Hepatocyte (in vitro differentiated cells): ENCODE data around the gene CBX3.

Source experiments
- CTCF ChIP-seq: fragments of 200-600 bp; sonication (generic); IDR thresholded peaks from 2 replicates; pipeline ENCODE4 v1.5.1; 2016; ENCODE audit warnings: antibody characterized with exemption, mild to moderate bottlenecking; ENCODE audit not compliant: poor library complexity
- EZH2 ChIP-seq: fragments of 200-600 bp; sonication (generic); IDR thresholded peaks from 2 replicates; pipeline ENCODE4 v1.6.1; 2016; ENCODE audit warnings: antibody characterized with exemption, mild to moderate bottlenecking, borderline replicate concordance
- EZH2phosphoT487 ChIP-seq: fragments of 200-600 bp; sonication (generic); IDR thresholded peaks from one replicate; pipeline ENCODE4 v1.6.1; 2018; ENCODE audit warnings: antibody characterized with exemption, mild to moderate bottlenecking, low read depth, moderate library complexity; ENCODE audit not compliant: unreplicated experiment, severe bottlenecking

- TF ChIP-seq CTCF: no peak
- TF ChIP-seq EZH2phosphoT487: no peak
- TF ChIP-seq EZH2: no peak
These were observed 48.7 kb downstream of the CBX3 start for GRCh38 chr7:26250239-26250638.
